GM18505 (cell line): ENCODE results near the gene TMEM129.

Experiments used
- ATAC-seq: cut with Tn5 transposase; IDR thresholded peaks from one replicate; pipeline ENCODE4 v1.9.1; 2021; ENCODE audit not compliant: unreplicated experiment
- POLR2A ChIP-seq: IDR thresholded peaks from 4 replicates; pipeline ENCODE4 v1.6.1; 2011; ENCODE audit warnings: borderline replicate concordance; ENCODE audit not compliant: insufficient read depth, insufficient read length; ENCODE audit errors: extremely low read depth

The TMEM129 gene

GRCh38 chr4:1721003-1721665 is at the start of gene TMEM129, which contains the start of gene TACC3:
TSS of gene TMEM129 (minus strand) at chr4:1721323. CDS start at chr4:1720837, 486 bp downstream.
TSS of gene TACC3 (plus strand) at chr4:1721521. CDS start at chr4:1723422, 1,901 bp downstream.
- TF ChIP-seq POLR2A: peak; percentile 60
- ATAC-seq: peak; percentile 68

GRCh38 chr4:1770791-1771231 is 49.7 kb upstream of the TMEM129 start:
- no peak for TF ChIP-seq POLR2A
- no peak for ATAC-seq

- no peak for ATAC-seq
Measured at GRCh38 chr4:1770245-1770644, 49.1 kb upstream of the TMEM129 start.

GRCh38 chr4:1769692-1770091 is 48.6 kb upstream of the TMEM129 start:
- no peak for TF ChIP-seq POLR2A
- no peak for ATAC-seq

More at GRCh38 chr4:1770245-1770644, 49.1 kb upstream of the TMEM129 start:
- no peak for TF ChIP-seq POLR2A

GRCh38 chr4:1768367-1769034 is 47.4 kb upstream of the TMEM129 start:
- ATAC-seq: no peak

GRCh38 chr4:1767770-1768366 is 46.7 kb upstream of the TMEM129 start:
- TF ChIP-seq POLR2A: no peak
- no peak for ATAC-seq

More at GRCh38 chr4:1768367-1769034, 47.4 kb upstream of the TMEM129 start:
- no peak for TF ChIP-seq POLR2A

- no peak for TF ChIP-seq POLR2A
- no peak for ATAC-seq
Measured at GRCh38 chr4:1767061-1767769, 46.1 kb upstream of the TMEM129 start.

- no peak for TF ChIP-seq POLR2A
- no peak for ATAC-seq
Measured at GRCh38 chr4:1766106-1767060, 45.3 kb upstream of the TMEM129 start.

- ATAC-seq: no peak
- no peak for TF ChIP-seq POLR2A
Measured at GRCh38 chr4:1765409-1766072, 44.4 kb upstream of the TMEM129 start.

- ATAC-seq: no peak
- TF ChIP-seq POLR2A: no peak
Measured at GRCh38 chr4:1764670-1765069, 43.5 kb upstream of the TMEM129 start.

GRCh38 chr4:1763550-1764080 is 42.5 kb upstream of the TMEM129 start:
- TF ChIP-seq POLR2A: no peak
- ATAC-seq: no peak

- ATAC-seq: no peak
- TF ChIP-seq POLR2A: no peak
Measured at GRCh38 chr4:1763070-1763549, 42.0 kb upstream of the TMEM129 start.
